ENCODE data around the gene PKN1.

GRCh38 chr19:14478113-14478545, 45.0 kb downstream of the PKN1 start:
- no peak for TF ChIP-seq KLF10 (CRISPR knock-in tag; IDR thresholded peaks at IDR 0.05)
- TF ChIP-seq CREB1 (IDR thresholded peaks at IDR 0.05) = no peak
- no peak for TF ChIP-seq CREB1 (CRISPR knock-in tag; IDR thresholded peaks at IDR 0.05)
- TF ChIP-seq, protein P1, sequence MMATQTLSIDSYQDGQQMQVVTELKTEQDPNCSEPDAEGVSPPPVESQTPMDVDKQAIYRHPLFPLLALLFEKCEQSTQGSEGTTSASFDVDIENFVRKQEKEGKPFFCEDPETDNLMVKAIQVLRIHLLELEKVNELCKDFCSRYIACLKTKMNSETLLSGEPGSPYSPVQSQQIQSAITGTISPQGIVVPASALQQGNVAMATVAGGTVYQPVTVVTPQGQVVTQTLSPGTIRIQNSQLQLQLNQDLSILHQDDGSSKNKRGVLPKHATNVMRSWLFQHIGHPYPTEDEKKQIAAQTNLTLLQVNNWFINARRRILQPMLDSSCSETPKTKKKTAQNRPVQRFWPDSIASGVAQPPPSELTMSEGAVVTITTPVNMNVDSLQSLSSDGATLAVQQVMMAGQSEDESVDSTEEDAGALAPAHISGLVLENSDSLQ (IDR thresholded peaks at IDR 0.05) = no peak
- no peak for TF ChIP-seq RFX5 (IDR thresholded peaks at IDR 0.05; ENCODE audit: low read depth, low read length)
- TF ChIP-seq KAT2B (IDR thresholded peaks at IDR 0.05; ENCODE audit: low read depth, low read length) = no peak
